ENCODE measurements around the gene PAXX. TPM values are rescaled to one million over a fixed set of nuclear protein-coding genes. Genes with fewer than 3 reads are reported as not detected.

Gene PAXX
- total and polyA plus RNA-seq, 2 donors, result 9.3 to 55.4 TPM

DNA sequence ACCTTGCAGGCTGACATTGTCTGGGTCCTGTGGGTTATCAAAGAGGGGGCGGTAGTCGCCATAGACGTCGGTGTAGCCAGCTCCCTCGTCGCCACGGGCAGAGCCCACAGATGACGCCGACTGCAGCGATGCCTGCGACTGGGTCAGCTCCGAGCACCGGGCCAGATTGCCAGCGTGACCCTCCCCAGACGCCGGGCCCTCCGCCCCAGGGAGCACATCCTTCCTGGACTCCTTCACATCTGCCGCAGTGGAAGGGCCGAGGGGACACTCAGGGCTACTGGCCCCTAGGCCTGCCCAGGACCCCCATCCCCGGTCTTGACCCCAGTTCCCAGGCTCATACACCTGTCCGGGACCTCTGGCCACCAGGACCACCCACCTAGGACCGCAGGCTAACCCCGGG lies 21.9 kb downstream of the PAXX start:
- Histone ChIP-seq H3K27ac (ENCODE audit: low read depth) (no peak overlapping the region), H3K4me1 (ENCODE audit: insufficient read depth) (no peaks in the 10 kb centered on the region), H3K36me3 (ENCODE audit: insufficient read depth) (peaks cover 2% of the 10 kb centered on the region), H3K4me3 (ENCODE audit: low read depth, low read length) (no peak overlapping the region)
- no peak for DNase-seq (ENCODE audit: extremely low spot score)
- WGBS, result 95% methylated on average over 23 of the region's 23 CpGs

DNA sequence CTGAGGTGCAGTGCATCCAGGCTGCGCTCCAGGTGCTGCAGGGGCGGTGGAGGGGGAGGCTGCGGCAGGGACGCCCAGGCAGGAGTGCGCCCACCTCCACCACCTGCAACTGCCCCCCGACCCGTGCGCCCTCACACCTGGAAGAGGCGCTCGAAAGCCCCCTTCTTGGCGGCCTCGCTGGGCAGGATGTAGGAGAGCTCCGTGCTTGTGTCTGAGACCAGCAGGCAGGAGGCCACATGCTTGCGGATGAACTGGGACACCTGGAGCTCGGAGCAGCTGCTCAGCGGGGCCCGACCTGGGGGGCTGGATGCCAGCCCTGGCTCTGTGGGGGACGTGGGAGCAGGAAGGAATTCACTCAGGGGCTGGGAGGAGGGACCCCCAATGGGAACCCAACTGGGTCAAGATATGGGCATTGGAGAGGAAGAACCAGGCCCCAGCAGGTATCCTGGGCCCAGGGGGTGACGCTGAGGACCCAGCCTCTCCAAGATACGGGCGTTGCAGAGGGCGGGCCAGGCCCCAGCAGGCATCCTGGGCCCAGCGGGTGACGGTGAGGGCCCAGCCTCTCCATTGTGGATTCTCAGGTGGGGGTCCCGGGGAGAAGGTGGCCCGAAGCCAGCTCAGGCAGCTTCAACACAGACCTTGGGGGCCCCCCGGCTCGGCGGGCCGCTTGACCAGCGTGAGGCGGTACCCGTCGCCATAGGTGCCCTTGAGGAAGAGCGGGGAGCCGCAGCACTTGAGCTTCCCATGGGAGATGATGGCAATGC lies 22.7 kb downstream of the PAXX start:
- 95% methylated on average over 36 of the region's 36 CpGs for WGBS
- H3K27ac ChIP-seq (ENCODE audit: low read depth), result no peak overlapping the region
- no peak for DNase-seq (ENCODE audit: extremely low spot score)
- peaks cover 2% of the 10 kb centered on the region for H3K36me3 ChIP-seq (ENCODE audit: insufficient read depth)
- H3K4me3 ChIP-seq (ENCODE audit: low read depth, low read length), result no peak overlapping the region
- no peaks in the 10 kb centered on the region for H3K4me1 ChIP-seq (ENCODE audit: insufficient read depth)

DNA sequence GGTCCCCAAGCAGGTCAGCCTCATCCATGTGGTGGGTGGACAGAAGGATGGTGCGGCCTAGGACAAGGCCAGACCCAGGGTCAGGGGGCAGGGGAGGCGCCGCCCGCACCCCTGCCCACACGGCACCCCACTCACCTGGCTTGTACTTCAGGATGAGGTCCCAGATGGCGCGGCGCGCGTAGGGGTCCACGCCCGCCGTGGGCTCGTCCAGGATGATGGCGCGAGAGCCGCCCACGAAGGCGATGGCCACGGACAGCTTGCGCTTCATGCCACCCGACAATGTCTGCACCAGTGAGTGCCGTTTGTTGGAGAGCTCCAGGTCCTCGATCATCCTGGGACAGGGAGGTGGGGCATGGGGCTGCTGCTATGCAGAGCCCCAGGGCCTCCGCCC lies 23.3 kb downstream of the PAXX start:
- peaks cover 2% of the 10 kb centered on the region for H3K36me3 ChIP-seq (ENCODE audit: insufficient read depth)
- 96% methylated on average over 25 of the region's 25 CpGs for WGBS
- H3K27ac ChIP-seq (ENCODE audit: low read depth), result no peak overlapping the region
- no peak overlapping the region for H3K4me3 ChIP-seq (ENCODE audit: low read depth, low read length)
- no peaks in the 10 kb centered on the region for H3K4me1 ChIP-seq (ENCODE audit: insufficient read depth)
- no peak for DNase-seq (ENCODE audit: extremely low spot score)

DNA sequence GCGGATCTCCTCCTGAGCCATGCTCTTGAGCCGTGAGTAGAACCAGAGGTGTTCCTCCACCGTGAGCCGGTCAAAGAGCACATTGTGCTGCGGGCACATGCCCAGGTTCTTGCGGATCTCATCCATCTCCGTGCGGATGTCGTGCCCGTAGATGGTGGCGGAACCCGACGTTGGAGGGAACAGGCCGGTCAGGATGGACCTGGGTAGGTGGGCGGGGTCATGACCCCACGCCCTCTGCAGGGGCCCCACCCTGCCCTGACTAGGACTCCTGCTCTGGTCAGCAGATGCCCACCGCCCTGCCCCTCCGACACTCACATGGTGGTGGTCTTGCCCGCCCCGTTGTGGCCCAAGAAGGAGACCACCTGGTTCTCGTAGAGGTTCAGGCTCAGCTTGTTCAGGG lies 23.8 kb downstream of the PAXX start:
- WGBS, result 96% methylated on average over 21 of the region's 21 CpGs
- DNase-seq (ENCODE audit: extremely low spot score), result no peak
- no peak overlapping the region for H3K4me3 ChIP-seq (ENCODE audit: low read depth, low read length)
- no peak overlapping the region for H3K27ac ChIP-seq (ENCODE audit: low read depth)
- no peaks in the 10 kb centered on the region for H3K4me1 ChIP-seq (ENCODE audit: insufficient read depth)
- peaks cover 2% of the 10 kb centered on the region for H3K36me3 ChIP-seq (ENCODE audit: insufficient read depth)

DNA sequence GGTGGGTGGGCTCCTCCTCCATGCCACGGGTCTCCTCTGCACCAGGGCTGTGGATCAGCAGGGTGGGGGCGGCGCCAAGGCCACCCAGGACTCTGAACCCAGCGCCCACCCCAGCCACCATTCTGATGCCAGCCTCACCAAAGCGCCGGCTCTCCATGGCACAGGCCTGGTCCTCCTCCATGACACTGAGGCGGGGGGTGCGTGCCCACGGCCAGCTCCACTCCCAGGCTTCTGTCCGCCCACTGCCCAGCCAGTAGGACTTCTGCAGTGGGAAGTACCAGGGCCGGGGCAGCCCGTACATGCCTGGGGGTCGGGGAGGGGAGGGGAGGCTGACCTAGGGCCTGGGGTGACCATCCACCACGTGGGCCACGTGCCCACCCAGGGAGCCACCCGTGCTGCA lies 24.2 kb downstream of the PAXX start:
- no peak overlapping the region for H3K27ac ChIP-seq (ENCODE audit: low read depth)
- WGBS, result 96% methylated on average over 16 of the region's 16 CpGs
- no peak overlapping the region for H3K4me3 ChIP-seq (ENCODE audit: low read depth, low read length)
- H3K36me3 ChIP-seq (ENCODE audit: insufficient read depth), result peaks cover 2% of the 10 kb centered on the region
- DNase-seq (ENCODE audit: extremely low spot score), result no peak
- H3K4me1 ChIP-seq (ENCODE audit: insufficient read depth), result no peaks in the 10 kb centered on the region

DNA sequence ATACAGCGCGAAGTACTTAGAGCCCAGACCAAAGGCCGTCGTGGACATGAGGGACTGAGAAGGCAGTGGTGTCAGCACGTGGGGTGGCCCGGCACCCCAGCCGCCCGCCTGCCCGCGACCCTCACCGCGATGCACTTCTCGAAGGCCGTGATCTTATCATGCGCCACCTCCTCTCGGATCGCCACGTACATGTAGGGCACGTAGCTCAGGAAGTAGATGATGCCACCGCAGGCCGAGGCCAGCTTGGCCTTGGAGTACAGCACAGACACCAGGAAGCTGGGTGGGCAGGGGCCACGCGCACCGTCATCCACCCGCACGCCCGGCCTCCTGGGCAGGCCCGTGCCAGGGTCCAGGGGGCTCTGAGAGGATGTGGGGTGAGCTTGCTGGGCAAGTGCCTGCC lies 24.8 kb downstream of the PAXX start:
- Histone ChIP-seq H3K4me3 (ENCODE audit: low read depth, low read length) (no peak overlapping the region), H3K4me1 (ENCODE audit: insufficient read depth) (no peaks in the 10 kb centered on the region), H3K36me3 (ENCODE audit: insufficient read depth) (peaks cover 2% of the 10 kb centered on the region), H3K27ac (ENCODE audit: low read depth) (no peak overlapping the region)
- 97% methylated on average over 28 of the region's 28 CpGs for WGBS
- no peak for DNase-seq (ENCODE audit: extremely low spot score)

DNA sequence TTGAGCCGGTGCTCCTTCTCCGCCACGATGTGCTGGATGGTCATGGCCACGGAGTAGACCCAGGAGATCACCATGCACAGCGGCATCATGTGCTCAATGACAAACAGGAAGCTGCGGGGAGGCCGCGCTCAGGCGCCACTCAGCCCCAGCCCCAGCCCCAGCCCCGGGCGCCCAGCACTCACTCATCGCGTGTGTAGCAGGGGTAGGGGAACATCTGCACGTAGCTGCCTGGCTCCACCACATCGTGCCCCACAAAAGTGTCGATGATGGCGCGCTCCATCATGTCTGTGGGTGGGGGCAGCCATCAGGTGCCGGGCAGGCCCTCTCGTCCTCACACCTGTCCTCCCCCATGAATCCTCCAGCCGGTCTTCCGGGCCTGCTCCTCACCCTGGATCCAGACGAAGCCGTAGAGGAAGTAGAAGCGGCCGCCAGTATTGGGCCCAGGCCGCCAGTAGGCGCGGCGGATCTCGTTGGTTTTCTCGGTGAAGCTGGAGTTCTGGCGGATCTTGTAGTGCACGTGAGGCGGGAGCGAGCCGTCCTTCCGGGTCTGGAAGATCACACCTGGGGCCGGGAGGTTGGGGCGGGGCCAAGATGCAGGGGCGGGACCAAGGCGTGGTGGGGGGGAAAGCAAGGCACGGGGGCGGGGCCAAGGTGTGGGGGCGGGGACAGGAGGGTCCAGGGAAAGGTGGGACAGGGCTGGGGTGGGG lies 25.7 kb downstream of the PAXX start:
- peaks cover 2% of the 10 kb centered on the region for H3K36me3 ChIP-seq (ENCODE audit: insufficient read depth)
- no peaks in the 10 kb centered on the region for H3K4me1 ChIP-seq (ENCODE audit: insufficient read depth)
- H3K27ac ChIP-seq (ENCODE audit: low read depth), result no peak overlapping the region
- no peak overlapping the region for H3K4me3 ChIP-seq (ENCODE audit: low read depth, low read length)
- 93% methylated on average over 45 of the region's 45 CpGs for WGBS
- no peak for DNase-seq (ENCODE audit: extremely low spot score)

DNA sequence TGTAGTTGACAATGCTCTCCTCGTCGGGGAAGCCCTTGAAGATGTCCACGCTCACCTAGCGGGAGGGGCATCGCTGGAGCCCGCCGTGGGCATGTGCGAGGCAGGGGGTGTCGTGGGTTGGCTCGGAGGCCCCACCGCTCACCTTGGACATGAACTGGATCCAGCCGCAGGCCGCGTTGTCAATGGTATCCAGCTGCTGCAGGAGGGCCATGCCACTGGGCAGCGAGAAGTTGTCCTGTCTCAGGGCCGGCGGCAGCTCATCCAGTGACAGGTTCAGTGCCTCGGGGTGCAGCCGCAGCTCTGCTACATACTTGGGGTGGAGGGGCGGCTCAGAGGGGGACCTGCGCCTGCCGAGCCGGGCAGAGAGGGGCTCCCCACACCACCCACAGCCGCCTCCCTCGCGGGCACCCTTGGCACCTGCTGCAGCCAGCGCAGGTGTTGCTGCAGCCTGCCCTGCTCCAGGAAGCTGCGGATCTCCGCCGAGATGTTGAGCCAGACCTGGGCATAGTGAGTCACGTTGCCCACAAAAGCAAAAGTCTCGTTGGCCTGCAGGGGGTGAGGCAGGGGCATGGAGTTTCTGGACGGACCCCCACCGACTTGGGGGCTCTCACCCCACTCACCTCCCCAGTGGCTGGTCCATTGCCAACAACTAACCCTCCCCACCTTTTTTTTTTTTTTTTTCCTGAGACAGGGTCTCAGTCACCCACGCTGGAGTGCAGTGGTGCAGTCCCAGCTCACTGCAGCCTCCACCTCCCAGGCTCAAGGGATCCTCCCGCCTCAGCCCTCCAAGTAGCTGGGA lies 26.7 kb downstream of the PAXX start:
- WGBS, result 92% methylated on average over 36 of the region's 36 CpGs
- peaks cover 2% of the 10 kb centered on the region for H3K36me3 ChIP-seq (ENCODE audit: insufficient read depth)

DNA sequence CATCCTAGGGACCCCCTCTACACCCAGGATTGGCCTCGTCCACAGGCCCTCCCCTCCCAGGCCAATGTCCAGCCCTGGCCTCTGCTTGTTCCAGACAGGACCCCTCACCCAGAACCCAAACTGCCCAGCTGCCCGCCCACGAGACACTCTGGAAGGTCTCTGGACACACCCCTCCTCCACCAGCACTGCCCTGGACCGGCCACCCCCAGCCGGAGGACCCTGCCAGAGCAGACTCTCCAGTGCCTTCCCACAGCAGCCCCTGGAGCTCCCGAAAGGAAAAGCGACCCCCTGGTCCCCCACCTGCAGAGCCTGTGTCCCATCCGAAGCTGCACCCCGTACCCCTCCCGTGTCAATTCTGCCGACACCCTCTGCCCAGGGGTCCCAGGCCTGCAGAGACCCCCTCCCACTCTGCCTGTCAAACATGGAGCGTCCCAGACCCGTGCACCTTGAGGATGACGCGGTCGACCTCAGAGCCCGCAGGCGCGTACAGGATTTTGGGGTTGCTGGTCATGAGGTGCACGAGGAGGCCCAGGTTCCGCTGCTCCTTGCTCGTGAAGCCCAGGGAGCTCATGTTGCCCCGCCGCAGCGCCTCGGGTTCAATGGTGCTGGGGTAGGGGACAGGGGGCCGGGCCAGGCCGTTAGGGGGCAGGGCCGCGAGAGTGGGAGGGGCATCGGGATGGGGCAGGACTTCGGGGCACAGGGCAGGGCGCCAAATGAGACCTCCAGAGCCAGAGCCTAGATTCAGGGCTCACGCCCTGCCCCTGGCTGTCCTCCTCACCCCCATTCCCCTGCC lies 27.9 kb downstream of the PAXX start:
- H3K4me1 ChIP-seq (ENCODE audit: insufficient read depth), result no peaks in the 10 kb centered on the region
- 91% methylated on average over 34 of the region's 34 CpGs for WGBS
- no peak overlapping the region for H3K27ac ChIP-seq (ENCODE audit: low read depth)
- DNase-seq (ENCODE audit: extremely low spot score), result no peak
- no peak overlapping the region for H3K4me3 ChIP-seq (ENCODE audit: low read depth, low read length)
- H3K36me3 ChIP-seq (ENCODE audit: insufficient read depth), result peaks cover under 1% of the 10 kb centered on the region

More for the DNA sequence above, 26.7 kb downstream of the PAXX start:
- Histone ChIP-seq H3K27ac (ENCODE audit: low read depth) (no peak overlapping the region), H3K4me1 (ENCODE audit: insufficient read depth) (no peaks in the 10 kb centered on the region), H3K4me3 (ENCODE audit: low read depth, low read length) (no peak overlapping the region)
- no peak for DNase-seq (ENCODE audit: extremely low spot score)

DNA sequence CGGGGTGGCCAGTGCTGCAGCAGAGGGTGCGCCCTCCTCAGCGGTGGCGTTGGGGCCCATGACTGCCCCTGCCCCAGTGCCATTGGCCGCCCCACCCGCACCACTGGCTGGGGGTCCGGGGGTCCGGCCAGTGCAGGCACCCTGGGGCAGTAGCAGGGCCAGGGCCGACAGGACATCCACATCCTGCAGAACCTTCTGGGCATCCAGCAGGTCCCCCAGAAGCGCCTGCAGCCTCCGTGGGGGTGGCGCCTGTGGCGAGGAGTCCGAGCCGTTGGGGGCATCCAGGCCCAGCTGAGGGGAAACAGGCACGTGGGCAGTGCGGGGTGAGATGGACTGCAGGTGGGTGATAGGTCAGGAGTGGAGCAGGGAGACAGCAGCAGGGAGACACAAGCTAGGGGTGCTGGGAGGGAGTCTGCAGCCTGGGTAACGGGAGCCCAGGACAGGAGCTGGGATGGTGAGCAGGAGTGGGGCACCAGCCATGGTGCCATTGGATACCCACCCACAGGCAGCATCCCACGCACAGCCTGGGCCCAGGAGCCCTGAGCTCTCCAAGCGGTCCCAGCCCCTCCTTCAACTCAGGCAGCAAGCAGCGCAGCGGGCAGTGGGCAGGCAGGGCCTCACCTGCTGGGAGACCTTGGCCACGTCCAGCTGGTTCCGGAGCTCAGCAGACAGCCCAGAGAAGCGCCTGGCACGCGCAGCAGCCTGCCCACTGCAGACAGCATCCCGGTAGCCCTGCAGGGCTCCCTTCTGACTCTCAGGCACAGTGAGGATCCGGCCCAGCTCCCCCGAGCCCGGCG lies 28.7 kb downstream of the PAXX start:
- Histone ChIP-seq H3K4me1 (ENCODE audit: insufficient read depth) (no peaks in the 10 kb centered on the region), H3K36me3 (ENCODE audit: insufficient read depth) (no peaks in the 10 kb centered on the region), H3K4me3 (ENCODE audit: low read depth, low read length) (no peak overlapping the region), H3K27ac (ENCODE audit: low read depth) (no peak overlapping the region)
- DNase-seq (ENCODE audit: extremely low spot score), result no peak
- 96% methylated on average over 32 of the region's 32 CpGs for WGBS

DNA sequence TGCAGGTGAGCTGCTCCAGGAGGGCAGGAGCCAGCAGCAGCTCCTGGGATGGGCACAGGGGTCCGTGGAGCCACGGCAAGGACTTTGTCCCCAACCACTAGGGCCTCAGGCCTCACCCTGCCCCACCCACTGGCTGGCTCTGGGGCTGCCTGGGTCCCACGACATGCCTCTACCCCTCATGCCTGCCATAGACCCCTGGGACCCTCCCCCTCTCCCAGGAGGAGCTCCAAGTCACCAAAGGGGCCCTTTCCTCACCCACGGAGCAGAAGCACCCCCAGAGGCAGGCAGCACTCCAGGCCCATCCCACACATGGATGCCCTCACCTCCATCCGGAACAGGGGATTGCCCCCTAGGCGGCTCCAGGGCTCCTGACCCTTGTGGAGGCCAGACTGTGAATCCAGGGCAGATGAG lies 29.4 kb downstream of the PAXX start:
- H3K27ac ChIP-seq (ENCODE audit: low read depth), result no peak overlapping the region
- no peak for DNase-seq (ENCODE audit: extremely low spot score)
- 94% methylated on average over 6 of the region's 6 CpGs for WGBS
- H3K36me3 ChIP-seq (ENCODE audit: insufficient read depth), result no peaks in the 10 kb centered on the region
- no peak overlapping the region for H3K4me3 ChIP-seq (ENCODE audit: low read depth, low read length)
- H3K4me1 ChIP-seq (ENCODE audit: insufficient read depth), result no peaks in the 10 kb centered on the region

DNA sequence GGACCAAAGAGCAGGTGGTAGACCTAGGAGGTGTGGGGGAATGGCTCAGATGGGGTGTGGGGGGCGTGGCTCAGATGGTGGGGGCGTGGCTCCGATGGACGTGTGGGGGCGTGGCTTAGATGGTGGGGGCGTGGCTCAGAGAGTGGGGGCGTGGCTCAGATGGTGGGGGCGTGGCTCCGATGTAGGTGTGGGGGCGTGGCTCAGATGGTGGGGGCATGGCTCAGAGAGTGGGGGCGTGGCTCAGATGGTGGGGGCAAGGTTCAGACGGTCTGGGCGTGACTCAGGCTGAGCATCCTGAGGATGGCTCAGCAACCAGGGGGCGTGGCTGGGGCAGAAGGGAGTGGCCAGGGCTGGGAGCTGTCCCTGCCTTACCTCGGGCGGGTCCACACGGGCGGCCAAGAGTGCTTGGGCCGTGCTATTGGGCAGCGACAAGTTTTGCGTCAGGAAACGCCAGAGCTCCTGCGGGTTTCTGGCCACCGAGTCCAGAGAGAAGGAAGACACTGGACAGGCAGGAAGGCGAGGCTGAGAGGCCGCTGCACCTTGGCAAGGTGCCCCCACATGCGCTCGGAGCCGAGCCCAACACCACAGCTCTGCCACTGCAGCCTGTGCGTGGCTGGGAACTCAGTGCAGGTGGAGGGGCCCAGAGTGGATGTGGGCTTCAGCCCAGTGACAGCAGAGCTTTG lies 29.9 kb downstream of the PAXX start:
- no peak overlapping the region for H3K27ac ChIP-seq (ENCODE audit: low read depth)
- no peaks in the 10 kb centered on the region for H3K36me3 ChIP-seq (ENCODE audit: insufficient read depth)
- H3K4me3 ChIP-seq (ENCODE audit: low read depth, low read length), result no peak overlapping the region
- DNase-seq (ENCODE audit: extremely low spot score), result no peak
- H3K4me1 ChIP-seq (ENCODE audit: insufficient read depth), result no peaks in the 10 kb centered on the region
- 61% methylated on average over 30 of the region's 30 CpGs for WGBS
